Measurements from ENCODE around the gene FXYD4. TPM values are rescaled to one million over a fixed set of nuclear protein-coding genes. Genes with fewer than 3 reads are reported as not detected.

The FXYD4 gene, protein sequence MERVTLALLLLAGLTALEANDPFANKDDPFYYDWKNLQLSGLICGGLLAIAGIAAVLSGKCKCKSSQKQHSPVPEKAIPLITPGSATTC
- not detected in 2 replicates for polyA plus RNA-seq (2011; rRNA removed)
- not detected in 2 replicates for polyA minus RNA-seq (2011; rRNA and poly(A)+ RNA removed)

DNA sequence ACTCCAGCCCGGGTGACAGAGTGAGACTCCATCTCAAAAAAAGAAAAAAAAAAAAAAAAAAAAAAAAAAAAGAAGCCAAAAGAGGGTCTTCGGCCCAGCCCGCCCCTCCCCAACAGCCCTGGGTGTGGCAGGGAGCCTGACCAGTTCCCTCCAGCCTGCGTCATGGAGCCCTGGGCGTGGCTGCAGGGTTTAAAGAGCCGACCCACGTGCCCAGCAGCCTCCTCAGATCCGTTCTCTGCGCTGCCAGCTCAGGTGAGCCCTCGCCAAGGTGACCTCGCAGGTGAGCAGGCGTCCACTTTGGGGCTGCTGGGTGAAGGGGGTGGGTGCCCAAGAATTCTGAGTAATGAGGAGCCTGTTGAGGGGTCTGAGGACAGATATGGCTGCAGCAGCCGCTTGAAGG, at the start of gene FXYD4:
TSS of gene FXYD4 (plus strand) at position 219 of the 400 bp plus-strand sequence. CDS start 2,111 bp downstream, outside the sequence.
- no peak for DNase-seq (ENCODE audit: low read depth, low spot score)
- no peak within 1 kb of the TSS for H3K4me3 ChIP-seq (ENCODE audit: low read depth, low read length)
- no peaks in the 10 kb centered on the region for H3K27me3 ChIP-seq (ENCODE audit: control insufficient read depth, insufficient read depth, low read length)
- no peak within 1 kb of the TSS for H3K27ac ChIP-seq (ENCODE audit: low read depth, low read length)
- ChIA-PET CTCF (no interaction called here), POLR2A (no interaction called here)
- no peaks in the 10 kb centered on the region for H3K9me3 ChIP-seq (ENCODE audit: control insufficient read depth, insufficient read depth, low read length)
- no peak for TF ChIP-seq CTCF (IDR thresholded peaks at IDR 0.05; ENCODE audit: low read depth, low read length)

DNA sequence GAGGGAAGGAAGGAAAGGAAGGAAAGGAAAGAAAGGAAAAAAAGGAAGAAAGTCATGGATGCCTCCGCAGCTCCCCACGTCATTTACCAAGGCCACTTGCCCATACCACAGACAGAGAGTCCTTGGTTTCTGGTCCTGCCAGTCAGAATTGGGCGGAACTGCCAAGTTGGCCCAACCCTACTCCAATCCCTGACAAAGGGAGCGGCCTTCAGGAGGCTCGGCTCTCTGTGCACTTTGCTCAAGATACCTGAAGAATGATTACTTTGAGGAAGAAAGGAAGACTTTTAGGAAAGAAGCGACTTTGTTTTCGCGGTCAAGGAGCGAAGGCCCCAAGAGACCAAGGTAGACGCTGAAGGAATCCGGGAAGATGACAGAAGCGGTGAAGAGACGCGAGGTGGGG, 49.1 kb upstream of the FXYD4 start:
- POLR2A ChIA-PET = no interaction called here
- H3K27ac ChIP-seq (ENCODE audit: low read depth, low read length) = no peak overlapping the region
- CTCF ChIA-PET = no interaction called here
- H3K27me3 ChIP-seq (ENCODE audit: control insufficient read depth, insufficient read depth, low read length) = peaks cover 12% of the 10 kb centered on the region
- H3K9me3 ChIP-seq (ENCODE audit: control insufficient read depth, insufficient read depth, low read length) = peaks cover 5% of the 10 kb centered on the region; the same call in 1 of the 2 replicates
- no peak overlapping the region for H3K4me3 ChIP-seq (ENCODE audit: low read depth, low read length)
- no peak for DNase-seq (ENCODE audit: low read depth, low spot score)
- no peak for TF ChIP-seq CTCF (IDR thresholded peaks at IDR 0.05; ENCODE audit: low read depth, low read length)

DNA sequence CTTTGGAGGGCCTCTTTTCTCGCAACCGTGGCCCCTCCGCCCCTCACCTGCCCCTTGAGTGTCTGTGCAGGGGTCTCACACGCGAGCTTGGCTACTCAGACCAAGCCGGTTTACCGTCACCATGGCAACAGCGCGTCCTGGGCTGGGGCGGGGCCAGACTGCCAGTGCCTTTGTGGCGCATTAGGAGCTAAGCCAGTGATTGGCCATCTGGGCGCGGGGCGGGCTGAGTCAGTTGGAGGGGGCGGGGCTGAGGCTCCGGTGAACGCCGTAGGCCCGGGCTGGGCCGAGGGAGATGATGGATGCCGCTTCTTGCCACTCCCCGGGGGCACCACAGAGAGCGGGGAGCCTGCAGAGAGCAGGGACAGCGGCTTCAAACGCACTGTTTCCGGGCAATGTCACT, 48.7 kb upstream of the FXYD4 start:
- Histone ChIP-seq H3K27ac (ENCODE audit: low read depth, low read length) (no peak overlapping the region), H3K27me3 (ENCODE audit: control insufficient read depth, insufficient read depth, low read length) (peaks cover 12% of the 10 kb centered on the region), H3K9me3 (ENCODE audit: control insufficient read depth, insufficient read depth, low read length) (peaks cover 5% of the 10 kb centered on the region; the same call in 1 of the 2 replicates), H3K4me3 (ENCODE audit: low read depth, low read length) (no peak overlapping the region)
- CTCF ChIA-PET = no interaction called here
- DNase-seq (ENCODE audit: low read depth, low spot score) = no peak
- POLR2A ChIA-PET = no interaction called here
- TF ChIP-seq CTCF (IDR thresholded peaks at IDR 0.05; ENCODE audit: low read depth, low read length) = no peak

DNA sequence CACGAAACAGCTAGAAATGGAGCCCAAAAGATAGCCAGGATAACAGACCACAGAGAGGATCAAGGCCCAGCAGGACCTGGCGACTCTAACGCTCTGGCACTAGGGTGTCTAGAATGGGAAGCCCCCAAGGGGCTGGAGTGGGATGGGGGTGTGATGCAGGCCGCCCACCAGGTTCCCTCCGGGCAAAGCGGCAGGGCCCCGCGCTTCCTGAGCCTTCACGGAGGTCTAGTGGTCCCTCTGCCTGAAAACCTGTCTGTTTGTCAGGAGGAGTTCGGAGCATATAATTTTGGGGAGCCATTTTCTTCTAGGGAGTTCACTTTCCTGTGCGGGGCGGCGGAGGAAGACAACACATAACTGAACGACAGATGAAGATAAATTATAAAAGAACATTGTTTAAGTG, 48.2 kb upstream of the FXYD4 start:
- Histone ChIP-seq H3K27ac (ENCODE audit: low read depth, low read length) (no peak overlapping the region), H3K27me3 (ENCODE audit: control insufficient read depth, insufficient read depth, low read length) (peaks cover 12% of the 10 kb centered on the region), H3K4me3 (ENCODE audit: low read depth, low read length) (no peak overlapping the region), H3K9me3 (ENCODE audit: control insufficient read depth, insufficient read depth, low read length) (peaks cover 5% of the 10 kb centered on the region; the same call in 1 of the 2 replicates)
- DNase-seq (ENCODE audit: low read depth, low spot score) = no peak
- ChIA-PET POLR2A (no interaction called here), CTCF (no interaction called here)
- TF ChIP-seq CTCF (IDR thresholded peaks at IDR 0.05; ENCODE audit: low read depth, low read length) = no peak

GRCh38 chr10:43324876-43325275, 46.6 kb upstream of the FXYD4 start:
- DNase-seq (ENCODE audit: low read depth, low spot score) = no peak
- Histone ChIP-seq H3K9me3 (ENCODE audit: control insufficient read depth, insufficient read depth, low read length) (peaks cover 9% of the 10 kb centered on the region; the same call in 1 of the 2 replicates), H3K27ac (ENCODE audit: low read depth, low read length) (no peak overlapping the region), H3K4me3 (ENCODE audit: low read depth, low read length) (no peak overlapping the region), H3K27me3 (ENCODE audit: control insufficient read depth, insufficient read depth, low read length) (peaks cover 8% of the 10 kb centered on the region)
- TF ChIP-seq CTCF (IDR thresholded peaks at IDR 0.05; ENCODE audit: low read depth, low read length) = no peak
- ChIA-PET CTCF (no interaction called here), POLR2A (no interaction called here)

Data from AG04450 (cell line).